Activated CD4-positive, CD25-positive, alpha-beta regulatory T cell treated with anti-CD3 and anti-CD28 coated beads, Interleukin-2, amount 50 U/mL, for 16 hours (primary cell): Measurements from ENCODE around the gene DHDDS.

Source experiments
- DNase-seq: peaks from one replicate; pipeline ENCODE4 v3.0.0-alpha.2; 2020; ENCODE audit warnings: low read depth, low spot score

Gene DHDDS

DNA sequence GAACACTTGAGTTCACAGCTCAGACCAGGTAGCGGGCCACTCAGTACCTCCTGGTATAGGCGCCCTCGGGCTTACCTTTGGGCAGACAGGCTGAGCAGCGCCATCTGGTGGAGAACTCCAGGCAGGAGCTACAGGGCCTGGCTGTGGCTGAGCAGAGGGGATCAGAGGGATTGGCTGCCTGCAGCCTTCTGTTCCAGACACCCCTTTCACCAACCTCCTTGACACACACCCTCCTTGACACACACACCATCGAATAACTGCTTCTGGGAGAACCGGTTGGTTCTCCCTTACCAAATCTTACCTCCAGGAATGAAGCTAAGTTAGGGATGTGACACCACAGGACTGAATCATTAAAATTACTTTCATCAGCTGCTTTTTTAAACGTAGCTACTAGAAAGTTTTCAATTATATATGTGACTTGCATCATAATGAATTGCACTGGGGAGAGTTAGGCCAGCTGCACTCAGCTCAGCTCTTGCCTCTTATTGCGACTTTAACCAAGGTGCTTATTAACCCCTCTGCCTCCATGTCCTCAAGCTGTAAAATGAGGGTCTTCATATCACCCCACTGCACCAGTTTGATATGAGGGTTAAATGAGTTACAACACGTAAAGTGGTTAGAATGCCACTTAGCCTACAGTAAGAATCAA lies 14.9 kb upstream of the DHDDS start:
- DNase-seq = peak; percentile 72

DNA sequence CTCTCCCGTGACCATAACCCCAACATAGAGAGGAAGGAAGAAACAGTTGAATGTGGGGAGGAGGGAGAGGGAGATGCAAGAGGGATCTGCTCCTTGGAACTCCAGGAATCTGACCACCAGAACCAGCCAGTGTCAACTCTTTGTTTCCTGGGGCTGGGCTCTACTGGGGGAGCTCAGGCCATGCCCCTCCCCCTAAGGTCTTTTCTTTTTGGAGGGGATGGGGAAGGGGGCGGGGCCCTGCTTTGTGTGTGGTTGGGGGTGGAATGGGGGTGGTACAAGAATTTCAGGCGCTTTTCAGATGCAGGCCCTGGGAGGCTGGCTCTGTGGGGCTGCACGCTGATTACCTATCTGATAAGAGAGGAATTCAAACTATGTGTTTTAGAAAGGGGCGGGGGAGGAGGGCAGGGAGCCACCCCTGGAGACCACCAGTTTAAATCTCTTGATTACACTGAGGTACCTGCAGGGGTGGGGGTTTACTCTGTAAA lies 13.2 kb upstream of the DHDDS start:
- DNase-seq = no peak

DNA sequence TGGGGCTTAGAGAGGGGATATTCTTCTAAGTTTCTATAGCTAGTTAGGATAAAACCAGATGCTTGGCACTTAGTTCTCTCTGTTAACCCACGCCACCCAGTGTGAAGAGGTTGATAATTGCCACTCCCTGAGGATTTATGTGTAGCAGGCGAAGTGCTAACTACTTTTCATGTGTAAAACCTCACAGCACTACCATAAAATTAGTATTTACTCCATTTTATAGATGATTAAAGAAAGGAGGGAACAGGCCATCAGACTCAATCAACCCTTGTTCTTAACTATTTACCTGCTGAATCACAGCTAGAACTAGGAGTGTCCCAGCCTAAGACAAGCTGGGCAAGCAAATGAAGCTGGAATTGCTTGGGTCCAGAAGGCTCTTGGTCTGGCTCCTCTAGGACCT lies 12.6 kb upstream of the DHDDS start:
- DNase-seq = no peak

DNA sequence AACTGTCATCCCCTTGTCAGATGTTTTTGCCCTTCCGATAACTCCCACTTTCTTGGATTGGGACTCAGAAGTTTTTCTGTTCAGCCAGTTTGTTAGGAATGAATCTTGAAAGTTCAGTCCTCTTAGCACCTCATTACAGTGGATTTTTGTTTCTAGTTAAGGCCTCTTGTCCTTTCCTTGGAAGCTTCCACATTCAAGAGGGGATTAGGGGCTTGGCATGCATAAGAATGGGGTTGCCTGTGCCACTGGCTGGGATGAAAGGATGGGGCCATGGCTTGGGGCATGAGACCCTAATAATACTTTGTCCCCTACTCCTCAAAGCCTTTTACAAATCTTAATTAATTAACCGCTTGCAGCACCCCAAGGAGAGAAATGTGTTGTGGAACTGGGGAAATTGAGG lies 2.4 kb upstream of the DHDDS start:
- DNase-seq = no peak

DNA sequence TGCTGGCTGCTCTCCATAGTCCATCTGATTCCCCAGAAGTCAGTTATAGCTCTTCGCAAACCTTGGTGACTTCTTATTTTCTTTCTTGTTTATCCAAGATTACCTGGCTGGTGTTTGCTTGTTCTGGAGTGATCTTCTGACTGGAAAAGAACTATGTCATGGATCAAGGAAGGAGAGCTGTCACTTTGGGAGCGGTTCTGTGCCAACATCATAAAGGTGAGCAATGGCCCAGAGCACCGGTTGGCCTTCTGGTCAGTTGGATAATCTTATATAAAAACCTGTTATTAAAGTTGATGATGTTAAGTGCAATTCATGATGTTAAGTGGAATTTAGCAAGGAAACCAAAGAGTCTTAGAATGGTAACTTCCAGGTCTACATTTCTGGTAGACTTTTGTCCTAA lies 672 bp downstream of the DHDDS start:
- DNase-seq = no peak

DNA sequence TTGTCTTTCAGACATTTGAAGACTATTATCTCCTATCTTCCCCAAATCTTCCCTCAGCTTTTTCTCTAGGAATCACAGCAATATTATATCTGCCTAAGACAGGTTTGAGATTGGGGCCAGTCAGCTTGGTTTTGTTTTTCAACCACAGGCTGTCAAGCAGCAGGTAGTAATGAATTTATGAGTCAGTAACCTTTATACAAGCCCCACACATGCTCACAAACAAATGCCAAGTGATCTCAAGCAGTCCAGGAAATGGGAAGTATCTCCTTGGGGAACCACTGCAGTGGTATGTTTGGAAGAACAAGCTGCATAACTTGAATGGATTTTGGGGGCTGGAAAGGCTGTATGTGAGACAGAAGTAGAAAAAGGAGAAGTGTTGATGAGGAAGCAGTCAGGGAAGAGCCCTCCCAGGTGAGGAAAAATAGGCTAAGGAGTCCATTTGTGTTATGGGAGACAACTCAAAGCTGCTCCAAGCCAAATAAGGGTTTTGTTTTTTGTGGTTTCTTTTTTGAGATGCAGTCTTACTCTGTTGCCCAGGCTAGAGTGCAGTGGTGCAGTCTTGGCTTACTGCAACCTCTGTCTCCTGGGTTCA lies 2.1 kb downstream of the DHDDS start:
- DNase-seq = no peak

- no peak for DNase-seq
Measured at GRCh38 chr1:26438041-26438440, 5.9 kb downstream of the DHDDS start.

DNA sequence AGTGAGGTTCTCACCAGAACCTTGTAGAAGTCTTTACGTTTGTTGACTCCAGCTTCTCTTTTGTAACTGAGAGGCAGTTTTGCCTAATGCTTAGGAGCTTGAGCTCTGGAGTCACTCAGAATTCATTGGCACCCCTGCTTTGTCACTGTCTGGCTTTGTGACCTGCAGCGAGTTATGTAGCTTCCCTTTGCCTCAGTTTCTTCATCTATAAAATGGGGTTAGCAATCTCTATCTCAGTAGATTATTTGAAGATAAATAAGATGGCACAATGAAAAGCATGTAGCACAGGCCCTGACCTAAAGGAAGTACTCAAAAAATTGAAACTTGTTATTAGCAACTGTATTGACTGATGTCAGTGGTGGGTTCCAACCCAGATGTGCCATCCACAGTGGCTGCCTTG lies 8.1 kb downstream of the DHDDS start:
- DNase-seq = no peak

DNA sequence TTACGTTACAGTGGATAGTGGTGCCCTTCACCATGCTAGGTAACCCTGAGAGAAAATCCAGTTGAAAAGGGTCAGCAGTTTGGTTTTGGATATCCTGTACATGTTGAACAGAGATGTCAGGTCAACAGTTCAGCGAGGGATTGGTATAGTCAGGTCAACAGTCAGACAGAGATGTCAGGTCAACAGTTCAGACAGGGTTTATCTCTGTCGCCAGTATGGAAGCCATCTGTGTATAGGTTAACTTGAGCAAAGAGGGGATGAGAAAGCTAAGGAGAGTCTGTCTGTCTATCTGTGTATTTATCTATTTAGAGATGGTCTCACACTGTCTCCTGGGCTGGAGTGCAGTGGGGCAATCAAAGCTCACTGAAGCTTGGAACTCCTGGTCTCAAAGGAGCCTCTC lies 17.7 kb downstream of the DHDDS start:
- no peak for DNase-seq

DNA sequence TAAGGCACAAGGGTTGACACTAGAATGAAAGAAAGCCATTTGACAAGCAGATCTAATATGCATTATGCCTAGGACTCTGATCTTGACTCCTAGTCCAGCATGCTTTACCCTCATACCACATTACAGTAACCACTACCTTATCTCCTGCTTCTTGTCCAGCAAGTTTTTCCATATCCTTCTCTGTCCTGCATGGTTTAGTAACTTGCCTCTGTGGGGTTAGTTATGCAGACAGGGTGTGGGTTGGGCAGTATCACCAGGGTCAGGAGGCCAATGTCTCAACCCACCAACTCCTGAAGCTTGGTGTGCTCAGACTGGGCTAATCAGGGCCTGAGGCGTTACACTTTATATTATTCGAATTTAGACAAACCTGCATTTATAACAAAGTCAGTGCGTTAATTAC lies 18.8 kb downstream of the DHDDS start:
- DNase-seq = no peak

GRCh38 chr1:26452459-26453183 lies 20.5 kb downstream of the DHDDS start:
- no peak for DNase-seq

- no peak for DNase-seq
Measured at GRCh38 chr1:26459148-26459547, 27.0 kb downstream of the DHDDS start.

DNA sequence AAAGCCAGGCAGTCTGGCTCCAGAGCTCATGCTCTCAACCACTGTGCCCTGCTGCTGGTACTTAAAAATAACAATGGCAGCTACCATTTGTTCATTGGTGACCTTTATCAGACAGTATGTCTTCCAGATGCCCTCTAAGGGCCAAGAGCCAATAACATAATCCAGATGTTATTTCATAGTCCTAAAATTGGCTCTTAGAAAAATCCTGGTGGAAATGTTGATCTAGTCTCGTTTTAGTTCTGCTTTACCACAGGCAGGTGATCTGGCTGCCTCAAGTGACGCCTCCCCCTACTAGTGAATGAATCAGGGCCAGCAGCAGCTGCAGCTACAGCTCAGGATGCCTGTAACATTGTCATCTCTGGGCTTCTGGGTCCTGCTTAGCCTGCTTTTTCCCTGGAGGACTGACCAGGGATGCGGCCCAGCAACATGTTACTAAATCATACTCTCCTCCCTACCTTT lies 27.5 kb downstream of the DHDDS start:
- no peak for DNase-seq

DNA sequence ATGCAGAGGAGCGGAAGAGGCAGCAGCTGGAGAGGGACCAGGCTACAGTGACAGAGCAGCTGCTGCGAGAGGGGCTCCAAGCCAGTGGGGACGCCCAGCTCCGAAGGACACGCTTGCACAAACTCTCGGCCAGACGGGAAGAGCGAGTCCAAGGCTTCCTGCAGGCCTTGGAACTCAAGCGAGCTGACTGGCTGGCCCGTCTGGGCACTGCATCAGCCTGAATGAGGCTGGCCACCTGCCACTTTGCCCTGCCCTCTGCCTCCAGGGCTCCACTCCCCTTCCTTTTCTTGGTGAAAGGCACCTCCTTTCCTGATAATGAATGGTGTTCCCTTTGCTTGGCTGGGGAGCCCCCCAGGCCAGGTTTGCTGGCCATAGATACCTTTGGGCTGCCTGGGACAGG lies 36.8 kb downstream of the DHDDS start:
- DNase-seq = no peak

DNA sequence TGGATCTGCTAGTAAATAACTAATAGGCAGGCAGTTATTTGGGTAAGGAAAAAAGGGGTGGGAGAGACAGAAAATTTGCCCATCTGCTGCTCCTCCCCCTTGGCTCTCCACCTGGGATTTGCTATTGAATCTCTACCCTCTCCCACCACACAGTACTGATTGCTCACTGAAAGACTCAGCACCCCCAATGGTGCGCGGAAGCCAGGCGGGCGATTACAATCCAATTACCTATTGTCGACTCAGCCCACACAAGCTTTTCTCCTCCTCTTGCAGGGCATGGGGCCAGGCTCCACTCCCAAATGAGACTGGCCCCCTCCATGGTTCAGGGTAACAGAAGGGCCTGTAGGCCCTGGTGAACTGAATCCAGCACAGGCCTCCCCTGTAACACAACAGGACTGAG lies 37.4 kb downstream of the DHDDS start:
- DNase-seq = no peak

- no peak for DNase-seq
Measured at GRCh38 chr1:26470878-26471497, 38.9 kb downstream of the DHDDS start.

DNA sequence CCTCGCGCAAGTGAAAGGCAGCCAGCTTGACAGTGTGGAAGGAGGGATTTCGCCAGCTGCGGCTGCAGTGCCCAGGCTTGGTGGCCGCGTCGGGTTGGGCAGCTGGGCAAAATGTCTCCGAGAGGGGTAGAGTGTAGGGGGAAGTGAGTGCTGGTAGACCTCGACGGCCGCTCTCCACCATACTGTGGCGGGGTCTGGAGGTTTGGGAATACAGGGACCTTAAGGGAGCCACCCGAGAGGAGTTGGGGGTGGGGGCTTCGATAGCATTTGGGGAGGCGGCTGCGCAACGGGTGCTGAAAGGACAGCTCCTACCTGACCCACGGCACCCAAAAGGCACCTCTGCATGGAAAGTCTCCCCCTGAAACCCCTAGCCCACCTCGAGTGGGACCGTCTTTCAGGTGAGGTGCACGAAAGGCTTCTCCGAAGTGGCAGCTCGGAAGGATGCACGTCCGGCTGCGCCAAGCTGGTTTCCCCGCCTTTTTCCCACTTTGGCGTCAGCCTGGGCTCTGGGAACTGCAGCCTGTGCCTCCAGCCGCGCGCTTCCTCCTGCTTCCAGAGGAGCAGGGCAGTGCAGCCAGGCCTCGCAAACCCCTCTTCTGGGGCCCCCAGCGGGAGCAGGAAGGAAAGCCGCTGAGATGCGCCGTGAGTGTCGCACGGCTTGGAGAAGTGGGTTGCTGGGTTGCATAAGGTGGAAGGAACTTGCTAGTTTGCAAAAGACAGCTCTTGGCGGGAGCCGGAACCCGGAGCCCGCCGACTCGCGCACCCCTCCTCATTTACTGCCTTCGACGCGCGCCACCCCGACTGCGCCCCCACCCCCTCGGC lies 39.6 kb downstream of the DHDDS start:
- peak; percentile 7 for DNase-seq

DNA sequence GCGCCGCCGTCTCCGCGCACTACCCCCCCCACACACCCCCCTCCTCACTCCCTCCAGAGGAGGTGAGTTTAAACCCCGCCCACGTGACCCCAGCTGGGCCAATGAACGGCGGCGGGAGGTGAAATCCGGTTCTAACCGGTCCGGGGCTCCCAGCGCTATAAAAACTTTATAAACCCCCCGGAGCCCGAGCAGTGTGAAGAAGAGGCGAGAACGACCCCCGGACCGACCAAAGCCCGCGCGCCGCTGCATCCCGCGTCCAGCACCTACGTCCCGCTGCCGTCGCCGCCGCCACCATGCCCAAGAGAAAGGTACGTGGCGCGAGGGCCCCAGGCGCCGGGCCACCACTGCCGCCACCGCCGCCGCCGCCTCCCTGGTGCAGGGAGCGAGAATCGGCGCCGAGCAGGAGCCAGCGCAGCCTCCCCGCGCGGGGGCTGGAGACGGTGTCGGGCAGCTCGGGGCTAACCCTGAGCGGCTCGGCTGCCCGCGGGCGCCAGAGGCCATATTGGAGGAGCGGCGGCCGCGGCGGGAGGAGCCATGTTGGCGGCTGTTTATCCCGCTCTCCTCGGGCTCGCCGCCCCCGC lies 40.3 kb downstream of the DHDDS start, which contains the start of gene HMGN2:
HMGN2 (plus strand) TSS at position 121 of the 581 bp plus-strand sequence; CDS start at position 294, 173 bp downstream.
- peak; percentile 81 for DNase-seq

GRCh38 chr1:26472901-26473845 lies 41.1 kb downstream of the DHDDS start:
- peak; percentile 93 for DNase-seq

- no peak for DNase-seq
Measured at GRCh38 chr1:26474818-26475217, 42.7 kb downstream of the DHDDS start.
